ENCODE data around the gene CCNY.
"Not testable (repeated sequence)": the region's sequence is repeated elsewhere in the genome, so short reads cannot be mapped to it uniquely, and the experiment has no call there.

CCNY gene

GRCh38 chr10:35412003-35412723 is 75.9 kb downstream of the CCNY start:
- peak; percentile 25 for DNase-seq

GRCh38 chr10:35412900-35413491 is 76.7 kb downstream of the CCNY start:
- peak; percentile 15 for DNase-seq

- peak; percentile 84 for DNase-seq
Measured at GRCh38 chr10:35413985-35414861, 77.9 kb downstream of the CCNY start.

- no peak for DNase-seq
Measured at GRCh38 chr10:35415505-35415904, 79.2 kb downstream of the CCNY start.

- no peak for DNase-seq
Measured at GRCh38 chr10:35416619-35417312, 80.5 kb downstream of the CCNY start.

- DNase-seq = no peak
Measured at GRCh38 chr10:35417313-35417625, 81.0 kb downstream of the CCNY start.

- no peak for DNase-seq
Measured at GRCh38 chr10:35417795-35418194, 81.5 kb downstream of the CCNY start.

- not testable (repeated sequence) for DNase-seq
Measured at GRCh38 chr10:35418580-35418979, 82.3 kb downstream of the CCNY start.

GRCh38 chr10:35420044-35420443 is 83.7 kb downstream of the CCNY start:
- peak; percentile 35 for DNase-seq

- DNase-seq = no peak
Measured at GRCh38 chr10:35420827-35421552, 84.7 kb downstream of the CCNY start.

GRCh38 chr10:35421553-35422178 is 85.4 kb downstream of the CCNY start:
- no peak for DNase-seq

GRCh38 chr10:35422228-35422627 is 85.9 kb downstream of the CCNY start:
- DNase-seq = no peak

GRCh38 chr10:35423505-35424306 is 87.4 kb downstream of the CCNY start:
- DNase-seq = no peak

GRCh38 chr10:35424680-35425285 is 88.5 kb downstream of the CCNY start:
- no peak for DNase-seq

GRCh38 chr10:35425595-35425994 is 89.3 kb downstream of the CCNY start:
- DNase-seq = no peak

GRCh38 chr10:35426657-35427056 is 90.3 kb downstream of the CCNY start:
- DNase-seq = no peak

- DNase-seq = no peak
Measured at GRCh38 chr10:35427543-35427942, 91.2 kb downstream of the CCNY start.

GRCh38 chr10:35428521-35428920 is 92.2 kb downstream of the CCNY start:
- no peak for DNase-seq

GRCh38 chr10:35432781-35433338 is 96.6 kb downstream of the CCNY start:
- DNase-seq = no peak

- DNase-seq = no peak
Measured at GRCh38 chr10:35433851-35434426, 97.6 kb downstream of the CCNY start.

Data from inflammatory macrophage treated with lipopolysaccharide for 4 hours (primary cell).